ENCODE results near the gene PSMD7. TPM values are rescaled to one million over a fixed set of nuclear protein-coding genes. Genes with fewer than 3 reads are reported as not detected.
"Not testable (repeated sequence)": the region's sequence is repeated elsewhere in the genome, so short reads cannot be mapped to it uniquely, and the experiment has no call there.

The PSMD7 gene
- total RNA-seq, 2 experiments from 2014 or later: 103 to 119 TPM

DNA sequence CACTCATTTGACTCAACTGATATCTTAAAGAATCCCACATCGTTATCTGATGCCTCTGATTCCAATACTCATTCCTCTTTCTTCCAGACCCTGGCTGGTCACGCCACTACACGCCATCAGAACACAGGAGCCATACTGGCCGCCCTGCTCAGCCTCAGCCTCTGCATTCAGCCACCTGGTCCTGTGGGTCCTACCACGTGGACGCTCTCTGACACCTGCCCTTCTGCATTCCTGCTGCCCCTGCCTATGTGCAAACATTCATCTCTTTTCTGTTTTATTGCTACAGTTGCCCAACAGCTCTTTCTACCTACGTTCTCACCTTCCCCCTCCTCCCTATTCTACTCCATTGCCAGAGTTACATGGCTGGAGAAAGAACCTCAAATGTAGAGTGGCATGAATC, 18.4 kb downstream of the PSMD7 start:
- ChIA-PET POLR2A (no interaction called here), CTCF (no interaction called here)
- H3K36me3 Mint-ChIP-seq (ENCODE audit: low read depth): peaks cover 5% of the 10 kb centered on the region
- no peaks in the 10 kb centered on the region for H3K27me3 Mint-ChIP-seq
- H3K27ac Mint-ChIP-seq: no peak overlapping the region
- no peak overlapping the region for H3K4me3 Mint-ChIP-seq
- TF ChIP-seq, protein P1, sequence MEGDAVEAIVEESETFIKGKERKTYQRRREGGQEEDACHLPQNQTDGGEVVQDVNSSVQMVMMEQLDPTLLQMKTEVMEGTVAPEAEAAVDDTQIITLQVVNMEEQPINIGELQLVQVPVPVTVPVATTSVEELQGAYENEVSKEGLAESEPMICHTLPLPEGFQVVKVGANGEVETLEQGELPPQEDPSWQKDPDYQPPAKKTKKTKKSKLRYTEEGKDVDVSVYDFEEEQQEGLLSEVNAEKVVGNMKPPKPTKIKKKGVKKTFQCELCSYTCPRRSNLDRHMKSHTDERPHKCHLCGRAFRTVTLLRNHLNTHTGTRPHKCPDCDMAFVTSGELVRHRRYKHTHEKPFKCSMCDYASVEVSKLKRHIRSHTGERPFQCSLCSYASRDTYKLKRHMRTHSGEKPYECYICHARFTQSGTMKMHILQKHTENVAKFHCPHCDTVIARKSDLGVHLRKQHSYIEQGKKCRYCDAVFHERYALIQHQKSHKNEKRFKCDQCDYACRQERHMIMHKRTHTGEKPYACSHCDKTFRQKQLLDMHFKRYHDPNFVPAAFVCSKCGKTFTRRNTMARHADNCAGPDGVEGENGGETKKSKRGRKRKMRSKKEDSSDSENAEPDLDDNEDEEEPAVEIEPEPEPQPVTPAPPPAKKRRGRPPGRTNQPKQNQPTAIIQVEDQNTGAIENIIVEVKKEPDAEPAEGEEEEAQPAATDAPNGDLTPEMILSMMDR (IDR thresholded peaks at IDR 0.05): no peak
- no peaks in the 10 kb centered on the region for H3K9me3 Mint-ChIP-seq
- no peak for ATAC-seq
- DNase-seq: no peak
- intact Hi-C loops (cut with micrococcal nuclease): no loop called here
- H3K4me1 Mint-ChIP-seq (ENCODE audit: low read depth): no peaks in the 10 kb centered on the region

DNA sequence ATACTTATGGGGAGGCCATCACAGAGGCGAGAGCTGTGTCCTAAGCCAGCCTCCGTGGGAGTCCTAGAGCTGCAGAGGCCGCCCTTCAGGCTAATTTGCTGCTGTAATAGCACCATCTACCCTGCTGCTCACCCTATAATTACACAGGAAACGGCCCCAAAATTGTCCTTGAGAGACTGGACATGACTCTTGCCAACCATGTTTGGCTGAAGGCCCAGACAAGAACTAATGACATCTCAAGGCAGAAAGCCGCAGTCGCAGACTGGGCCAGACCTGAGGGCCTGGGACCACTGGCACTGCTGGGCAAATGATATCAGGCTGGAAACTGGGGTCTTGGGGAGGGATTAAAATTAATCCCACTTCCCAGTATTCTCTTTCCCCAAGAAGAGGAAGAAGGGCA, 24.1 kb downstream of the PSMD7 start:
- no peak overlapping the region for H3K4me3 Mint-ChIP-seq
- DNase-seq (no peak), ATAC-seq (no peak)
- TF ChIP-seq, protein P1 (IDR thresholded peaks at IDR 0.05): no peak
- intact Hi-C loops (cut with micrococcal nuclease): no loop called here
- H3K27me3 Mint-ChIP-seq: no peaks in the 10 kb centered on the region
- ChIA-PET CTCF (interaction anchor here (0.8 to 1.4 kb wide), 2 partner anchors 11 to 16 kb away, joined by 3 to 6 read pairs; no protein-coding TSS in a partner anchor), POLR2A (no interaction called here)
- H3K36me3 Mint-ChIP-seq (ENCODE audit: low read depth): peaks cover 4% of the 10 kb centered on the region
- no peak overlapping the region for H3K27ac Mint-ChIP-seq
- H3K9me3 Mint-ChIP-seq: no peaks in the 10 kb centered on the region
- H3K4me1 Mint-ChIP-seq (ENCODE audit: low read depth): peaks cover 2% of the 10 kb centered on the region

- H3K4me3 Mint-ChIP-seq: no peak overlapping the region
- no peaks in the 10 kb centered on the region for H3K9me3 Mint-ChIP-seq
- DNase-seq (no peak), ATAC-seq (no peak)
- intact Hi-C loops (cut with micrococcal nuclease): no loop called here
- POLR2A ChIA-PET: interaction anchor here (0.6 kb wide), 1 partner anchor 1455 kb away, joined by 3 read pairs; no protein-coding TSS in a partner anchor
- H3K27me3 Mint-ChIP-seq: no peaks in the 10 kb centered on the region
- H3K36me3 Mint-ChIP-seq (ENCODE audit: low read depth): peaks cover 6% of the 10 kb centered on the region
- CTCF ChIA-PET: interaction anchor here (1.4 kb wide), 1 partner anchor 11 kb away, joined by 6 read pairs; no protein-coding TSS in a partner anchor
- no peak overlapping the region for H3K27ac Mint-ChIP-seq
- TF ChIP-seq, protein P1 (IDR thresholded peaks at IDR 0.05): no peak
- H3K4me1 Mint-ChIP-seq (ENCODE audit: low read depth): peaks cover 2% of the 10 kb centered on the region
Measured at GRCh38 chr16:74321356-74321755, 24.7 kb downstream of the PSMD7 start.

- H3K36me3 Mint-ChIP-seq (ENCODE audit: low read depth): peaks cover 9% of the 10 kb centered on the region
- peak overlapping the region; percentile 6 for H3K27ac Mint-ChIP-seq
- H3K4me1 Mint-ChIP-seq (ENCODE audit: low read depth): peaks cover 2% of the 10 kb centered on the region
- DNase-seq (no peak), ATAC-seq (no peak)
- intact Hi-C loops (cut with micrococcal nuclease): no loop called here
- POLR2A ChIA-PET: no interaction called here
- no peaks in the 10 kb centered on the region for H3K27me3 Mint-ChIP-seq
- no peaks in the 10 kb centered on the region for H3K9me3 Mint-ChIP-seq
- H3K4me3 Mint-ChIP-seq: no peak overlapping the region
- TF ChIP-seq, protein P1 (IDR thresholded peaks at IDR 0.05): no peak
- CTCF ChIA-PET: interaction anchor here (1.4 kb wide), 1 partner anchor 12 kb away, joined by 6 read pairs; no protein-coding TSS in a partner anchor
Measured at GRCh38 chr16:74322301-74322710, 25.7 kb downstream of the PSMD7 start.

GRCh38 chr16:74324777-74325176, 28.2 kb downstream of the PSMD7 start:
- H3K27me3 Mint-ChIP-seq; H3K27ac Mint-ChIP-seq; intact Hi-C loops (cut with micrococcal nuclease); DNase-seq; H3K4me1 Mint-ChIP-seq (ENCODE audit: low read depth); POLR2A ChIA-PET; H3K9me3 Mint-ChIP-seq; ATAC-seq; H3K4me3 Mint-ChIP-seq: not testable (repeated sequence)
- peaks cover 17% of the 10 kb centered on the region for H3K36me3 Mint-ChIP-seq (ENCODE audit: low read depth)
- CTCF ChIA-PET: interaction anchor here (1.9 kb wide), 1 partner anchor 15 kb away, joined by 8 read pairs; no protein-coding TSS in a partner anchor
